Cardiac fibroblast (primary cell): ENCODE data around the gene CD276.
"Not testable (repeated sequence)": the region's sequence is repeated elsewhere in the genome, so short reads cannot be mapped to it uniquely, and the experiment has no call there.

Experiments used
- DNase-seq, 2 donors: peaks; one replicate each; pipeline versions ENCODE4 v3.0.0 to v3.0.0-alpha.2; 2010; ENCODE audit warnings: low read depth in 2 of 2
- H3K4me3 ChIP-seq, 2 donors: replicated peaks in 1 of 2; 1 replicate in 1 of 2; 2 replicates in 1 of 2; pipeline ENCODE4 v1.5.1; 2011; ENCODE audit warnings: low read depth in 2 of 2, low read length in 2 of 2, mild to moderate bottlenecking in 2 of 2, moderate library complexity in 1 of 2
- CTCF ChIP-seq: IDR thresholded peaks from one replicate; pipeline ENCODE4 v1.5.1; 2011; ENCODE audit warnings: low read depth, mild to moderate bottlenecking, low read length, inconsistent platforms

CD276 gene

GRCh38 chr15:73722425-73722824 lies 38.2 kb downstream of the CD276 start:
- DNase-seq: no peak
- H3K4me3 ChIP-seq: no peak overlapping the region
- no peak for TF ChIP-seq CTCF

- no peak for DNase-seq
- no peak overlapping the region for H3K4me3 ChIP-seq
- TF ChIP-seq CTCF: no peak
These were observed 39.0 kb downstream of the CD276 start for GRCh38 chr15:73723191-73723590.

- TF ChIP-seq CTCF: no peak
- H3K4me3 ChIP-seq: no peak overlapping the region
- DNase-seq: no peak
These were observed 40.0 kb downstream of the CD276 start for GRCh38 chr15:73724212-73724611.

GRCh38 chr15:73727330-73727976 lies 43.3 kb downstream of the CD276 start:
- TF ChIP-seq CTCF: no peak
- peak; percentile 49 to 79 for DNase-seq
- H3K4me3 ChIP-seq: no peak overlapping the region

- H3K4me3 ChIP-seq: not testable (repeated sequence)
These were observed 47.9 kb downstream of the CD276 start for GRCh38 chr15:73732051-73732450.

GRCh38 chr15:73732930-73733329 lies 48.7 kb downstream of the CD276 start:
- H3K4me3 ChIP-seq: no peak overlapping the region
- TF ChIP-seq CTCF: no peak
- DNase-seq: no peak

More at GRCh38 chr15:73732051-73732450, 47.9 kb downstream of the CD276 start:
- DNase-seq: not testable (repeated sequence)

GRCh38 chr15:73737535-73737934 lies 53.4 kb downstream of the CD276 start:
- DNase-seq: no peak
- TF ChIP-seq CTCF: no peak
- no peak overlapping the region for H3K4me3 ChIP-seq
